K562 (cell line): ENCODE measurements around the gene COG4. TPM values are rescaled to one million over a fixed set of nuclear protein-coding genes. Genes with fewer than 3 reads are reported as not detected.

Experiments
- DPF2 ChIP-seq: fragments of 450-650 bp; IDR thresholded peaks from 2 replicates; pipeline ENCODE4 v1.6.1; 2016
- ELK3 ChIP-seq: fragments of 450-650 bp; formaldehyde crosslinking; IDR thresholded peaks from 2 replicates; pipeline ENCODE4 v1.4.0; 2020; ENCODE audit warnings: mild to moderate bottlenecking
- KDM1A ChIP-seq, 2 experiments: fragments of 450-650 bp; IDR thresholded peaks; 2 replicates each; pipeline ENCODE4 v1.6.1; 2016; ENCODE audit warnings: mild to moderate bottlenecking in 2 of 2
- NFE2L1 ChIP-seq: fragments of 450-650 bp; IDR thresholded peaks from 2 replicates; pipeline ENCODE4 v1.6.1; 2016; ENCODE audit warnings: missing genetic modification characterization, low read depth, mild to moderate bottlenecking, missing compliant biosample characterization, moderate library complexity, borderline replicate concordance
- NR0B1 ChIP-seq: fragments of 450-650 bp; IDR thresholded peaks from one replicate; pipeline ENCODE4 v1.6.1; 2018; ENCODE audit warnings: mild to moderate bottlenecking, moderate library complexity; ENCODE audit not compliant: partially characterized antibody
- NRF1 ChIP-seq, 2 experiments: fragments of 450-650 bp; IDR thresholded peaks in 1 of 2; conservative IDR thresholded peaks in 1 of 2; 2 replicates each; pipeline ENCODE4 v1.6.1; 2014; ENCODE audit warnings: mild to moderate bottlenecking in 2 of 2
- POLR2AphosphoS2 ChIP-seq: IDR thresholded peaks from 2 replicates; pipeline ENCODE4 v1.6.1; 2012; ENCODE audit warnings: low read length, improper control_type of control experiment
- POLR2B ChIP-seq: fragments of 450-650 bp; IDR thresholded peaks from 2 replicates; pipeline ENCODE4 v1.6.1; 2018; ENCODE audit warnings: low read depth; ENCODE audit not compliant: partially characterized antibody
- SP1 ChIP-seq: sonication (generic); formaldehyde crosslinking; IDR thresholded peaks from 2 replicates; pipeline ENCODE4 v1.8.1; 2022; ENCODE audit warnings: mild to moderate bottlenecking, missing genetic modification reagents
- ZBTB49 ChIP-seq: sonication (generic); formaldehyde crosslinking; IDR thresholded peaks from 2 replicates; pipeline ENCODE4 v1.8.0; 2022; ENCODE audit warnings: missing genetic modification reagents, mild to moderate bottlenecking, borderline replicate concordance
- ZNF699 ChIP-seq: fragments of 250-450 bp; sonication (Bioruptor Pico); IDR thresholded peaks from 2 replicates; pipeline ENCODE4 v1.8.0; 2021; ENCODE audit warnings: mild to moderate bottlenecking, moderate library complexity; ENCODE audit not compliant: insufficient replicate concordance
- polyA plus RNA-seq, 8 experiments: library from polyadenylated mRNA; depleted of rRNA in 4 of 8; stranded (reverse) in 5 of 8; unstranded in 3 of 8; fragments of >200 nt; fragmentation: Nextera tagmentation in 2 of 8; fragmentation: Illumina TruSeq in 1 of 8; extraction: Ambion mirVana in 2 of 8; extraction: Trizol in 1 of 8; gene quantifications; 2 replicates each; pipeline versions ENCODE4 v1.2.1 to v1.2.3, GENCODE V29; 2011 to 2014; ENCODE audit warnings: inconsistent platforms in 1 of 8, missing spikeins in 1 of 8
- total RNA-seq, 7 experiments: library from RNA; depleted of rRNA in 6 of 7; stranded (reverse); fragments of >200 nt in 6 of 7; fragmentation: Illumina TruSeq in 2 of 7; extraction: Trizol in 2 of 7; gene quantifications; 2 replicates each; pipeline versions ENCODE4 v1.2.1 to v1.2.3, GENCODE V29; 2011 to 2021; ENCODE audit warnings: low replicate concordance in 1 of 7
- TF ChIP-seq, protein P1 (sequence below), 2 experiments: fragments of 450-650 bp in 1 of 2; sonication (generic) in 1 of 2; formaldehyde crosslinking; conservative IDR thresholded peaks; 2 replicates each; pipeline versions ENCODE4 v1.4.0 to v1.8.1; 2020 to 2022; ENCODE audit warnings: mild to moderate bottlenecking in 1 of 2, missing genetic modification reagents in 1 of 2
- TF ChIP-seq, protein P2 (sequence below), 2 experiments: fragments of 450-650 bp; IDR thresholded peaks; 2 replicates each; pipeline ENCODE4 v1.6.1; 2018; ENCODE audit warnings: mild to moderate bottlenecking in 2 of 2, low read depth in 1 of 2; ENCODE audit not compliant: partially characterized antibody in 2 of 2

The COG4 gene
- total and polyA plus RNA-seq, 9 of the 15 experiments (the other 6 are each of a cell fraction or from before 2014, with no cell fraction given), result 13.7 to 73.9 (median 44.2) TPM

DNA sequence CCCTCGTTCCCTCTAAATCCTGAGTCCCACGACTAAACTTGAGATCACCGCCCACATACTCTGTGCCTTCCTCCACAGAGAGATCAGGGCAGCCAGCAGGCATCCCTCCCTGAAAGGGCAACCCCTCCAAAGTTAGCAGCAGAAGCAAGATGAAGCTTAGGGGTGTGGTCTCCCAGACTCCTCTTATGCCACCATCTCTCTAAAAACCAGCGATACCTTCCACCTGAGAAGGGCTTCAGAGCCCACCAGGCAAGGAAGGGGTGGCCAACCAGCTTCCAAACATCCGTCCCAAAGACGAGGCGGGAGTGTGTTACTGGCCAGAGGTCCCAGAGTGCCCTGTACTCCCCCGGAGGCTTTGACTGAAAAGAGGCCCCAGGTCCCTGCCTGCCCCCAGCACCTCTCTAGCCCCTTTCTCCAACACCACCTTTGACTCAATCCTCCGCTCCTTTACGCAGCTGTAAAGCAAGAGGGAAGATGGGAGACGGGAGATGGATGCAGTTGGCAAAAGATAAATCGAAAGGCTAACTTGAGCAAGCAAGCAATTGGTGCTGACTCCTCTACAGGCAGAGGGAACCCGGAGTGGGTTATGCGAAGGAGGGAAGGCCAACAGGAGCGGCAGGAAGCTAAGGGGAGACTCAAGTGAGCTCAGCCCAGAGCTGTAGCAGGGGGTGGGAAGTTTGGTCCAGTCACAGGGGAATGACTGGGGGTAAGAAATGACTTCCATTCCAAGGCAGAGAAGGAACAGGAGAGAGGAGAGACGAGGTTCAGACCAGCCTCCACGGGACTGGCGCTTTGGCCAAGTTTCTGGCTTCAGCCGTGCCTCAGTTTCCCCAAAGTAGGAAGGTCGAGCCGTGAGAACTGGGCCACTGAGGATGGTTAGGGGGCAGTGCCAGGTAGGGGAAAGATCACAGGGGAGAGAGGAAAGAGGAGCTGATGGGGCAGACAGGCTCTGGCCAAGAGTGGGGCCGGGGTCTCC, 85.5 kb downstream of the COG4 start (continued):
- TF ChIP-seq, protein P1, sequence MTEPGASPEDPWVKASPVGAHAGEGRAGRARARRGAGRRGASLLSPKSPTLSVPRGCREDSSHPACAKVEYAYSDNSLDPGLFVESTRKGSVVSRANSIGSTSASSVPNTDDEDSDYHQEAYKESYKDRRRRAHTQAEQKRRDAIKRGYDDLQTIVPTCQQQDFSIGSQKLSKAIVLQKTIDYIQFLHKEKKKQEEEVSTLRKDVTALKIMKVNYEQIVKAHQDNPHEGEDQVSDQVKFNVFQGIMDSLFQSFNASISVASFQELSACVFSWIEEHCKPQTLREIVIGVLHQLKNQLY (CRISPR knock-in tag; conservative IDR thresholded peaks at IDR 0.05), result 0 out of 4 replicates have a peak, but pooled peaks of 1 of the 2 experiments have one; percentile 16
- no peak for TF ChIP-seq ELK3 (CRISPR knock-in tag)
- TF ChIP-seq SP1, result peak; percentile 58; the same call in 1 of the 2 replicates
- TF ChIP-seq, protein P2, sequence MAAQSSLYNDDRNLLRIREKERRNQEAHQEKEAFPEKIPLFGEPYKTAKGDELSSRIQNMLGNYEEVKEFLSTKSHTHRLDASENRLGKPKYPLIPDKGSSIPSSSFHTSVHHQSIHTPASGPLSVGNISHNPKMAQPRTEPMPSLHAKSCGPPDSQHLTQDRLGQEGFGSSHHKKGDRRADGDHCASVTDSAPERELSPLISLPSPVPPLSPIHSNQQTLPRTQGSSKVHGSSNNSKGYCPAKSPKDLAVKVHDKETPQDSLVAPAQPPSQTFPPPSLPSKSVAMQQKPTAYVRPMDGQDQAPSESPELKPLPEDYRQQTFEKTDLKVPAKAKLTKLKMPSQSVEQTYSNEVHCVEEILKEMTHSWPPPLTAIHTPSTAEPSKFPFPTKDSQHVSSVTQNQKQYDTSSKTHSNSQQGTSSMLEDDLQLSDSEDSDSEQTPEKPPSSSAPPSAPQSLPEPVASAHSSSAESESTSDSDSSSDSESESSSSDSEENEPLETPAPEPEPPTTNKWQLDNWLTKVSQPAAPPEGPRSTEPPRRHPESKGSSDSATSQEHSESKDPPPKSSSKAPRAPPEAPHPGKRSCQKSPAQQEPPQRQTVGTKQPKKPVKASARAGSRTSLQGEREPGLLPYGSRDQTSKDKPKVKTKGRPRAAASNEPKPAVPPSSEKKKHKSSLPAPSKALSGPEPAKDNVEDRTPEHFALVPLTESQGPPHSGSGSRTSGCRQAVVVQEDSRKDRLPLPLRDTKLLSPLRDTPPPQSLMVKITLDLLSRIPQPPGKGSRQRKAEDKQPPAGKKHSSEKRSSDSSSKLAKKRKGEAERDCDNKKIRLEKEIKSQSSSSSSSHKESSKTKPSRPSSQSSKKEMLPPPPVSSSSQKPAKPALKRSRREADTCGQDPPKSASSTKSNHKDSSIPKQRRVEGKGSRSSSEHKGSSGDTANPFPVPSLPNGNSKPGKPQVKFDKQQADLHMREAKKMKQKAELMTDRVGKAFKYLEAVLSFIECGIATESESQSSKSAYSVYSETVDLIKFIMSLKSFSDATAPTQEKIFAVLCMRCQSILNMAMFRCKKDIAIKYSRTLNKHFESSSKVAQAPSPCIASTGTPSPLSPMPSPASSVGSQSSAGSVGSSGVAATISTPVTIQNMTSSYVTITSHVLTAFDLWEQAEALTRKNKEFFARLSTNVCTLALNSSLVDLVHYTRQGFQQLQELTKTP (IDR thresholded peaks at IDR 0.05; ENCODE audit: low read depth in 1 of 2, partially characterized antibody in 2 of 2), result peak in 1 of 2 experiments; percentile 23
- TF ChIP-seq POLR2AphosphoS2, result no peak
- TF ChIP-seq POLR2B, result peak; percentile 22
- no peak for TF ChIP-seq ZBTB49
- TF ChIP-seq NR0B1, result no peak
- TF ChIP-seq DPF2, result 0 out of 2 replicates have a peak, but pooled peaks have one; percentile 12
- peak in 1 of 2 experiments; percentile 41; a peak in 1 of 4 replicates for TF ChIP-seq KDM1A (IDR thresholded peaks at IDR 0.05)
- TF ChIP-seq ZNF699 (CRISPR knock-in tag), result no peak
- TF ChIP-seq NRF1 (conservative IDR thresholded peaks at IDR 0.05 in 1 of 2, IDR thresholded peaks at IDR 0.05 in 1 of 2), result 0 out of 4 replicates have a peak, but pooled peaks of 1 of the 2 experiments have one; percentile 10
- TF ChIP-seq NFE2L1 (tag), result no peak
